ENCODE data around the gene ATP9B.
"Not testable (repeated sequence)": the region's sequence is repeated elsewhere in the genome, so short reads cannot be mapped to it uniquely, and the experiment has no call there.

The ATP9B gene

DNA sequence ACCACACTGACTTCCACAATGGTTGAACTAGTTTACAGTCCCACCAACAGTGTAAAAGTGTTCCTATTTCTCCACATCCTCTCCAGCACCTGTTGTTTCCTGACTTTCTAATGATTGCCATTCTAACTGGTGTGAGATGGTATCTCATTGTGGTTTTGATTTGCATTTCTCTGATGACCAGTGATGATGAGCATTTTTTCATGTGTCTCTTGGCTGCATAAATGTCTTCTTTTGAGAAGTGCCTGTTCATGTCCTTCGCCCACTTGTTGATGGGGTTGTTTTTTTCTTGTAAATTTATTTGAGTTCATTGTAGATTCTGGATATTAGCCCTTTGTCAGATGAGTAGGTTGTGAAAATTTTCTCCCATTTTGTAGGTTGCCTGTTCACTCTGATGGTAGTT lies 216.0 kb downstream of the ATP9B start:
- not testable (repeated sequence) for DNase-seq (ENCODE audit: low spot score)

GRCh38 chr18:79290409-79290808 lies 221.2 kb downstream of the ATP9B start:
- DNase-seq (ENCODE audit: low spot score), result not testable (repeated sequence)

- no peak for DNase-seq (ENCODE audit: low spot score)
Measured at GRCh38 chr18:79290876-79291275, 221.7 kb downstream of the ATP9B start.

GRCh38 chr18:79294235-79294634 lies 225.0 kb downstream of the ATP9B start:
- DNase-seq (ENCODE audit: low spot score), result no peak

DNA sequence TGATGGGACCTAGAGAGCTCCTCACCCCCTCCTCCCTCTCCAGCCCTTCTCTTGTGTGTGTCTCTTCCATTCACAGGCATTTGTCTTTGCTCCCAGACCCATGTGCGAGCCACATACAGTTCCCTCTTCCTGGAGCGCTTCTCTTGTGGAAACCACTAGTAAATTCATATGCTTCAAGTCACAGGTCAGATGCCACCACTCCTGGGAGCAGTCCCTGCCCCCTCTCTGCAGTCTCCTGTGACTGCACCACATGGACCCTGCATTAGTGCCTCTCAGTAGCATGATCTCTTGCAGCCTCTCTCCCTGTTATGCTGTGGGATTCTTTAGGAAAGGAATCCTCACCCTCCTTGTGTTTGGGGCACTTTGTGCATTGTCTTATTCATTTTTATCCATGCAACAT lies 230.1 kb downstream of the ATP9B start:
- no peak for DNase-seq (ENCODE audit: low spot score)

DNA sequence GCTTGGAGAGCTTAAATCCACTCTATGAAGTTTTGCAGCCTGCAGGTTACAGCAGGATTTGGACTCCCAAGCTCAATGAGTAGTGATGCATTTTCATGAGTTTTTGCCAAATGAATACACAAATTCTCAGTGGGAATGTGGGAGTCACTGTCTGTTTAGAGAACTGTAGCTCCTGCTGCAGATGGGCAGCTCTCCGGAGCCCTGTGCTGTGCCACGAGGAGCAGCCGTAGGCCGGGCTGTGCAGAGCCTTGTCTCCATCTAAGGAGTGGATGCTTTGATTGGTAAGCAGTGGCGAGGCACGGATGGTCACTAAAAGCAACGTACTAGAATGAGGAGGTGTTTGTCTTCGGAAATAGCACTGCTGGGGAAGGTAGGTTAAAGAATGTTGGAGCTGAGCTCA lies 230.5 kb downstream of the ATP9B start:
- no peak for DNase-seq (ENCODE audit: low spot score)

DNA sequence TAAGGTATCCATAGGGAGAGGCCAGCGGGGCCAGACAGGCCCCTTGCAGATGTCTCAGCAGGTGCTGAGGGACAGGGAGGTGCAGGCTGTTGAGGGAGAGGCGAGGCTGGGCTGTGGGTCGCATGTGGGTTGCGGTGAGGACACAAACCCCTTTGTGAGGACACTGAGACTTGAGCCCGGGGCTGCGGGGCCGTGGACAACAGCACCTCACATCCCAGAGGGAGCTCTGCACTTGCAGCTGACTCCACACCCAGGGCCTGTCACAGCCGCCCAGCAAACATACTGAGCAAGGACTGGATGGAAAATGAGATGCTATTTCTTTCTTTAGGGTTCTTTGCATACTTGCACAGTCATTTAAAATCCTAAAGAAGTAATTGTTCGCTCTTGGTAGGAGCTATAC lies 231.2 kb downstream of the ATP9B start:
- no peak for DNase-seq (ENCODE audit: low spot score)

- DNase-seq (ENCODE audit: low spot score), result no peak
Measured at GRCh38 chr18:79302120-79302519, 232.9 kb downstream of the ATP9B start.

DNA sequence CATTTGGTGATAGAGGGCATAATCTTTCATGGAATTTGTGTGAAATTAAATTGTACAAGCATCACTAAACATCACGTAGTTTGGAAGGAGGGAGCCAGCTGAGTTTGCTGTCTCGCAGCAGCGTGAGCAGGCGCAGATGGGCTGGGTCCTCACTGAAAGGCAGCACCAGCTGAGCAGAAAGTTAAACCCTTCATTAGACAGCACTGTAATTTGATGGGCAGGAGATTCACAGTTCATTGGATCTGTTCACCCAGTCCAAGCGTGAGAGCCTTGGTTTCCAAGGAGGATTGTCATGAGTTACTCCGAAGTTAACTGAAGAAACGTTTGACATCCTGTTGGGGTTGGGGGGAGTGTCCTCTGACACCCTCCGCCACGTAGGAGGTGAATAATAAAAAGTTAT lies 236.7 kb downstream of the ATP9B start:
- no peak for DNase-seq (ENCODE audit: low spot score)

DNA sequence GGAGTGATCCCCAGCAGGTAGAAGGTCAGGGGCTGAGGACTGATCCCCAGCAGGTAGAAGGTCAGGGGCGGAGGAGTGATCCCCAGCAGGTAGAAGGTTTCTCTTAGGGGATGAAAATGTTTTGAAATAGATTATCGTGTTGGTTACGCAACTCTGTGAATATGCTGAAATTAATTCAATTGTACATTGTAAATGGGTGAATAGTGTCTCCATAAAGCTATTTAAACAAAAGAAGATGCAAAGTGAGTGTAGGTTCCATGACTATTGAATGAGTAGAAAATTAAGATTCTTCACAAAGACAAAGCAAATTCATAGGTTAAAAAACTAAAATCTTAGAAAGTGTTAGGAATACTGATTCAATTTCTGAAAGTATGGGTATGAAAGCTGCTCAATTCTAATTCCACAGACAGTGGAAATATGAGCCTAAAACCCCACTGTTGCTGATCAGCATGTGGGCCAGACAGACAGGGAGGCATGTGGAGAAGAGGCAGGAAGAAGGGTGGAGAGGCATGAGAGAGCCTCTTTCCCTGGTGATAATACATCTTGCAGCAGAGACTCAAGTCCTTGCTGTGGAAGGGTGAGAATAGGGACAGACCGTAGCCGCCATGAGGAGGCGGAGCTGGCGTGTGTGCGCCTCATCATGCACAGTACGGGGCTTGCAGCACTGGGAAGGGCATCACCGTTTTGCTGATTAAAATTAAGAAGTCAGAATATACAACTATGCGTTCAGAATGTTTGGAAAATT lies 240.6 kb downstream of the ATP9B start:
- no peak for DNase-seq (ENCODE audit: low spot score)

GRCh38 chr18:79314838-79315388 lies 245.7 kb downstream of the ATP9B start:
- DNase-seq (ENCODE audit: low spot score), result no peak

DNA sequence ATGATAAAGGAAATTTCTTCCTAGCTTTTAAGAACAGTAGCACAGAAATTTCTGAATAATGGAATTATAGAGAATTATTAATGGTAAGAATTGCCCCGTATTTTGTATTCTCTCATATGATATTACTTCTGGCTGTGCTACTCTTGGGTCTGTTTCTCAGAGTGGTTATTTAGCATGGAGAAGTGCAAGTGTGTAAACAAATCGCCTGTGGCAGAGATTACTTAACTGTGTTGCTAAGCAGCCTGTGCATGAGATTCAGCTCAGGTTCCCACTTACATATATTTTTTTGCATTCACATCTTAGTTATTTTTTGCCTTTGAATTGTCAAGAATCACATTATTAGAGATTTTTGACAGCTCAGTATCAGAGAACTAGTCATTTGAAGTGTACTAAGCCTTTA lies 246.4 kb downstream of the ATP9B start:
- DNase-seq (ENCODE audit: low spot score), result no peak

- no peak for DNase-seq (ENCODE audit: low spot score)
Measured at GRCh38 chr18:79317703-79318102, 248.5 kb downstream of the ATP9B start.

DNA sequence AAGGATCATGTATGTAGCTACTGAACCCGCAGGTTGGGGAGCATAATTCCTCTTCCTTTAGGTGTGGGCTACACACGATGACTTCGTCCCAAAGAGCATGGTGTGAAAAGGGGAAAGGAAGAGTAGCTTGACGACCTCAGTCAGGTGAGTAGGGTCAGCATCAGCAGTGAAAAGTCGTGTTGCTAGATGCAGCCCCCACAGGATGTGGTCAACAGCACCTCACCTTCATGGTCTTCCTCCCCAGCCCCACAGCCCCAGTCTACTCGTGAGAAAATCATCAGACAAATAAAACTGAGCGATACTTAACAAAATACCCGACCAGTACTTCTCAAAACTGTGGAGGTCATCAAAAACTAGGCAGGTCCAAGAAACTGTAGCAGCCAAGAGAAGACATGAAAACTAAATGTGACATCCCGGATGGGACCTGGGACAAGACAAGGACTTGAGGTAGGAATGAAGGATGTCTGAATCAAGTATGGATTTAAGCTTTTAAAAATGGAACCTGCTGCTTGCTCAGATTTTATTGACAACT lies 249.0 kb downstream of the ATP9B start:
- DNase-seq (ENCODE audit: low spot score), result no peak

GRCh38 chr18:79320216-79320850 lies 251.1 kb downstream of the ATP9B start:
- DNase-seq (ENCODE audit: low spot score), result no peak

DNA sequence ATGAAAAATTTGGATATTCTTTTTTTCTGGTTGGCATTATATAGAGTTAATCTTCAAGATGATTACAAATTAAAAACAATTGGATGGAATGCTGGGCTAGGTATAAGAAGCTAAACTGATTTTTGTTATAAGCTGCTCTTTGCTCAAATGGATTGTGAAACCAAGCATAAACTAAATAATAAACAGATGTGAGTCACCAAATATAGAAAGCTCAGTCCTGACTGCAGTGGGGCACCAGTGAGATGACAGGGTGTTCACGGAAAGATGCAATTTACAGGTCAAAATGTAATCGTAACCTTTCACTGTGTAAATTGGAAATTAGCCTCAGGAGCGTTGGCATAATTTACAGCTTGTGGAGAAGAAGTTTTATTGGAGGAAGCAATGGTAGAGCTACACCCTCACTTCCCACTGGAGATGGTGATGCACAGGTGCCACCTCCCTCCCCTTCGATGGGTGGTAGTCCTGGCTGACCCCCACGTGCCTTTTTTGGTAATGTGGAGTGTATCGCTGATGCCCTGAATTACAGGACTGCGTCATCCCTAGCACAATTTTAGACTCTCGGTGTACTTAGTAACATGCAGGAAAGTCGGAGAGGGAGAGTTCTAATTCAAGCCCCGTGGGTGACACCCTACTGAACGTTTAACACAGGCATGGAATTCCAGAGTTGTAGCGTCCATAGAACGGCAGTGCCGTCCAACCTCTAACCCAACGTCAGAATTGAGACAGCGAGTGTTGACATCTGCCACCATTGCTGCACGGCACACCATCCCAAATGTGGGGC lies 252.6 kb downstream of the ATP9B start:
- no peak for DNase-seq (ENCODE audit: low spot score)

DNA sequence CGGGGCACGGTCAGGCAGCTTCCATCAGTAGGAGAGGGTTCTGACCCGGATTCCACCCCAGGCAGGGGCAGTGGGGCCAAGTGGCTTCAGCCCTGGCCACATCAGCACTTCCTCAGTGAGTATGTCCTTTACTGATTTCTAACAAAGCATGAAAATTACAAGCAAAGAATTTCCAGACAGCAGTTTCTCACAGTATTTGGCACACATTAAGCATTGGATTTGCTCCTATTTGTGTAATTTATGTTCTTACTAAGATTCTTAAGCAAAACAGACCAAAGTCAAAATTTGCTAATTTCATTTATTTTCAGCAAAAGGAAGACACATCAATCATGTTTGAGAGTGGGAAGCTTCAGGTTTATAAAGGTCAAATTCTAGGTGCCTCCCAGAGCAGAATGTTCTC lies 253.2 kb downstream of the ATP9B start:
- DNase-seq (ENCODE audit: low spot score), result no peak

- no peak for DNase-seq (ENCODE audit: low spot score)
Measured at GRCh38 chr18:79323471-79323870, 254.3 kb downstream of the ATP9B start.

- DNase-seq (ENCODE audit: low spot score), result no peak
Measured at GRCh38 chr18:79326413-79327198, 257.4 kb downstream of the ATP9B start.

DNA sequence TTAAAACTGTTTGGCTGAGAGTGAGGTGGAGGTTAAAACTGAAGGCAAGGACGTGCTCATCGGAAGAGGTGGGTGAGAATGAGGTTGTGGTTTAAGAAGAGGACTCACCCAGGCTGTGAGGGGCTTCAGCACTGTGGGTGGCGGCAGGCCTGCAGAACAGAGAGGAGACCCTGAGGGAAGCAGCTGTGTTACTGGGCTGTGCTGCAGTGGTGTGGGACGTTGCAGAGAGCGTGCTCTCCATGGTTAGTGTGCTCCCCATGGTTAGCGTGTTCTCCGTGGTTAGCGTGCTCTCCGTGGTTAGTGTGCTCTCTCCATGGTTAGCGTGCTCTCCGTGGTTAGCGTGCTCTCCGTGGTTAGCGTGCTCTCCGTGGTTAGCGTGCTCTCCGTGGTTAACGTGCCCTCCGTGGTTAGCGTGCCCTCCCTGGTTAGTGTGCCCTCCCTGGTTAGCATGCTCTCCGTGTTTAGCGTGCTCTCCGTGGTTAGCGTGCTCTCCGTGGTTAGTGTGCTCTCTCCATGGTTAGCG lies 258.1 kb downstream of the ATP9B start:
- no peak for DNase-seq (ENCODE audit: low spot score)

GRCh38 chr18:79327915-79328314 lies 258.7 kb downstream of the ATP9B start:
- not testable (repeated sequence) for DNase-seq (ENCODE audit: low spot score)
